ENCODE measurements around the gene LRFN2.

Gene LRFN2

GRCh38 chr6:40378725-40379074 lies 208.5 kb downstream of the LRFN2 start:
- no peak for DNase-seq (ENCODE audit: low read depth, low spot score)

- DNase-seq (ENCODE audit: low read depth, low spot score), result no peak
Observed at GRCh38 chr6:40378071-40378724, 209.0 kb downstream of the LRFN2 start.

- DNase-seq (ENCODE audit: low read depth, low spot score), result no peak
Observed at GRCh38 chr6:40377173-40377806, 209.9 kb downstream of the LRFN2 start.

- DNase-seq (ENCODE audit: low read depth, low spot score), result no peak
Observed at GRCh38 chr6:40376113-40376650, 211.0 kb downstream of the LRFN2 start.

- no peak for DNase-seq (ENCODE audit: low read depth, low spot score)
Observed at GRCh38 chr6:40373267-40373666, 213.9 kb downstream of the LRFN2 start.

- DNase-seq (ENCODE audit: low read depth, low spot score), result no peak
Observed at GRCh38 chr6:40371621-40372020, 215.5 kb downstream of the LRFN2 start.

GRCh38 chr6:40371095-40371494 lies 216.1 kb downstream of the LRFN2 start:
- no peak for DNase-seq (ENCODE audit: low read depth, low spot score)

GRCh38 chr6:40369891-40370290 lies 217.3 kb downstream of the LRFN2 start:
- DNase-seq (ENCODE audit: low read depth, low spot score), result no peak

- no peak for DNase-seq (ENCODE audit: low read depth, low spot score)
Observed at GRCh38 chr6:40369042-40369441, 218.1 kb downstream of the LRFN2 start.

GRCh38 chr6:40362859-40363258 lies 224.3 kb downstream of the LRFN2 start:
- no peak for DNase-seq (ENCODE audit: low read depth, low spot score)

GRCh38 chr6:40359808-40360207 lies 227.4 kb downstream of the LRFN2 start:
- no peak for DNase-seq (ENCODE audit: low read depth, low spot score)

- no peak for DNase-seq (ENCODE audit: low read depth, low spot score)
Observed at GRCh38 chr6:40358473-40359460, 228.4 kb downstream of the LRFN2 start.

GRCh38 chr6:40356242-40356910 lies 230.8 kb downstream of the LRFN2 start:
- DNase-seq (ENCODE audit: low read depth, low spot score), result peak; percentile 81

GRCh38 chr6:40355532-40355931 lies 231.6 kb downstream of the LRFN2 start:
- no peak for DNase-seq (ENCODE audit: low read depth, low spot score)

GRCh38 chr6:40355066-40355465 lies 232.1 kb downstream of the LRFN2 start:
- DNase-seq (ENCODE audit: low read depth, low spot score), result no peak

GRCh38 chr6:40353967-40354452 lies 233.2 kb downstream of the LRFN2 start:
- DNase-seq (ENCODE audit: low read depth, low spot score), result no peak

- no peak for DNase-seq (ENCODE audit: low read depth, low spot score)
Observed at GRCh38 chr6:40353197-40353966, 233.8 kb downstream of the LRFN2 start.

- no peak for DNase-seq (ENCODE audit: low read depth, low spot score)
Observed at GRCh38 chr6:40352527-40353170, 234.5 kb downstream of the LRFN2 start.

- DNase-seq (ENCODE audit: low read depth, low spot score), result no peak
Observed at GRCh38 chr6:40352006-40352405, 235.2 kb downstream of the LRFN2 start.

GRCh38 chr6:40350747-40351217 lies 236.4 kb downstream of the LRFN2 start:
- DNase-seq (ENCODE audit: low read depth, low spot score), result no peak

All from astrocyte of the hippocampus (primary cell).